T-cell (primary cell): ENCODE measurements around the gene ADAMTS12. TPM values are rescaled to one million over a fixed set of nuclear protein-coding genes. Genes with fewer than 3 reads are reported as not detected.
"Not testable (repeated sequence)": the region's sequence is repeated elsewhere in the genome, so short reads cannot be mapped to it uniquely, and the experiment has no call there.

Experiments
- ATAC-seq, 4 experiments: fragments of 200-7000 bp in 3 of 4; fragments of 150-1000 bp in 1 of 4; cut with Tn5 transposase; replicated peaks in 1 of 4; 1 replicate in 3 of 4; 2 replicates in 1 of 4; pipeline ENCODE4 v1.10.0; 2021; ENCODE audit warnings: moderate library complexity in 3 of 4, mild to moderate bottlenecking in 2 of 4, moderate number of reproducible peaks in 1 of 4
- CTCF ChIA-PET, 2 donors: fragments of 300-600 bp; sonication (Branson Sonifier 250); formaldehyde crosslinking; loops; one replicate each; lab custom pipeline; 2022; ENCODE audit warnings: antibody characterized with exemption in 2 of 2; lab: Charles Lee
- POLR2A ChIA-PET, 2 donors: fragments of 300-600 bp; sonication (Branson Sonifier 250); formaldehyde crosslinking; loops; one replicate each; lab custom pipeline; 2022; ENCODE audit warnings: antibody characterized with exemption in 2 of 2; lab: Charles Lee
- DNase-seq, 35 experiments: peaks; one replicate each; pipeline versions ENCODE4 v3.0.0 to v3.0.0-alpha.2; 2013 to 2023
- H3K27ac ChIP-seq: one replicate; pipeline ENCODE4 v1.5.1; 2013; ENCODE audit warnings: low read length
- H3K27me3 ChIP-seq, 2 experiments: replicated peaks in 1 of 2; 1 replicate in 1 of 2; 2 replicates in 1 of 2; pipeline versions ENCODE4 v1.6.1 to v1.7.0; 2013; ENCODE audit warnings: low read length in 1 of 2, mixed read lengths in 1 of 2; ENCODE audit not compliant: control insufficient read depth in 2 of 2, insufficient read depth in 2 of 2; ENCODE audit errors: extremely low read depth in 1 of 2
- H3K36me3 ChIP-seq, 2 donors: 1 replicate in 1 of 2; 2 replicates in 1 of 2; pipeline versions ENCODE4 v1.6.1 to v1.7.0; 2013; ENCODE audit warnings: low read length in 1 of 2; ENCODE audit not compliant: control insufficient read depth in 2 of 2, insufficient read depth in 1 of 2; ENCODE audit errors: extremely low read depth in 1 of 2
- H3K4me1 ChIP-seq, 2 experiments: 1 replicate in 1 of 2; 2 replicates in 1 of 2; pipeline versions ENCODE4 v1.6.1 to v1.7.0; 2013; ENCODE audit warnings: low read length in 2 of 2, mixed read lengths in 1 of 2; ENCODE audit not compliant: insufficient read depth in 2 of 2, control insufficient read depth in 1 of 2; ENCODE audit errors: extremely low read depth in 1 of 2
- H3K4me3 ChIP-seq, 2 donors: 1 replicate in 1 of 2; 2 replicates in 1 of 2; pipeline versions ENCODE4 v1.5.1 to v1.7.0; 2013; ENCODE audit warnings: mild to moderate bottlenecking in 2 of 2, low read length in 1 of 2, moderate library complexity in 1 of 2; ENCODE audit not compliant: control insufficient read depth in 1 of 2; ENCODE audit errors: extremely low read depth in 1 of 2
- H3K9me3 ChIP-seq: 2 replicates; pipeline ENCODE4 v1.7.0; 2013
- H3K27ac Mint-ChIP-seq, 2 donors: one replicate each; pipeline ENCODE4 v1.8.0; 2020 to 2021; ENCODE audit warnings: mild to moderate bottlenecking in 2 of 2, mixed read lengths in 2 of 2
- H3K27me3 Mint-ChIP-seq, 2 donors: one replicate each; pipeline ENCODE4 v1.8.0; 2021 to 2022; ENCODE audit warnings: mixed read lengths in 2 of 2
- H3K36me3 Mint-ChIP-seq: one replicate; pipeline ENCODE4 v1.8.0; 2021; ENCODE audit warnings: mixed read lengths
- H3K4me1 Mint-ChIP-seq, 3 donors: one replicate each; pipeline ENCODE4 v1.8.0; 2020 to 2022; ENCODE audit warnings: mixed read lengths in 3 of 3, mild to moderate bottlenecking in 1 of 3
- H3K4me3 Mint-ChIP-seq, 3 donors: one replicate each; pipeline ENCODE4 v1.8.0; 2020 to 2022; ENCODE audit warnings: mild to moderate bottlenecking in 3 of 3, mixed read lengths in 3 of 3, moderate library complexity in 3 of 3
- H3K9me3 Mint-ChIP-seq, 3 donors: one replicate each; pipeline ENCODE4 v1.8.0; 2020 to 2022; ENCODE audit warnings: mixed read lengths in 3 of 3
- WGBS: methylation state at CpG from one replicate; pipeline ENCODE4 v1.1.5; 2013; ENCODE audit warnings: missing lambda C conversion rate; ENCODE audit not compliant: insufficient coverage; 5-methylcytosine and 5-hydroxymethylcytosine counted together
- total RNA-seq, 35 experiments: library from RNA in 6 of 35; stranded (reverse) in 6 of 35; fragments of 120-200 nt in 1 of 35; gene quantifications; one replicate each; pipeline versions ENCODE4 v1.2.1 to v1.2.4 and lab custom pipeline; 2013 to 2026

The ADAMTS12 gene
- total RNA-seq, 5 donors from 2014 or later (not counting 1 experiment from before 2014, with no cell fraction given): 0.03 TPM; not detected in 4

- H3K27me3 ChIP-seq: peaks cover 0 to 12% of the 10 kb centered on the region in 2 experiments
- H3K4me1 ChIP-seq, CTCF ChIA-PET, H3K36me3 Mint-ChIP-seq, DNase-seq, H3K9me3 Mint-ChIP-seq, H3K4me1 Mint-ChIP-seq, POLR2A ChIA-PET, H3K27ac ChIP-seq, H3K4me3 ChIP-seq, H3K9me3 ChIP-seq, ATAC-seq, H3K4me3 Mint-ChIP-seq, H3K36me3 ChIP-seq: not testable (repeated sequence)
- H3K27me3 Mint-ChIP-seq: peaks cover 12 to 21% of the 10 kb centered on the region in 2 donors
- WGBS: 72% methylated on average over 2 of the region's 10 CpGs
- H3K27ac Mint-ChIP-seq: peak overlapping the region in 1 of 2 donors; percentile 38
Measured at GRCh38 chr5:33539790-33540189, 352.0 kb downstream of the ADAMTS12 start.

DNA sequence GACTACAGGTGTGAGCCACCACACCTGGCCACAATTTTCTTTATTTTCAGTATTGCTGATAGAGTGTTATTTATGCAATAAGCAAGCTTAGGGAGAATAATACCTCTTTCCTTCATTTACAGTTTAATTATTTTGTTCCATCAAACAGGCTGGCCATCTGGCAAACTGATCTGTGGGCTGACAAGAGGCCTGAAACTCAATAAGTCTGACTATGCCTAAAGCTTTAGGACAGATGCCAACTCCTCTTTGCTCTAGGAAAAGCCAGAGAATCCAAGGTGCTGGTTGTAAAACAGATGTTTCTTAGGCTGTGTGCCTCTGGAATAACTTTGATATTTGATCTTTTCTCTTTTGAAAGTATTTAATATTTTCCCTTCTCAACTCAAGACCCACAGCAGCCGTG lies 352.6 kb downstream of the ADAMTS12 start:
- H3K27ac Mint-ChIP-seq: no peak overlapping the region

DNA sequence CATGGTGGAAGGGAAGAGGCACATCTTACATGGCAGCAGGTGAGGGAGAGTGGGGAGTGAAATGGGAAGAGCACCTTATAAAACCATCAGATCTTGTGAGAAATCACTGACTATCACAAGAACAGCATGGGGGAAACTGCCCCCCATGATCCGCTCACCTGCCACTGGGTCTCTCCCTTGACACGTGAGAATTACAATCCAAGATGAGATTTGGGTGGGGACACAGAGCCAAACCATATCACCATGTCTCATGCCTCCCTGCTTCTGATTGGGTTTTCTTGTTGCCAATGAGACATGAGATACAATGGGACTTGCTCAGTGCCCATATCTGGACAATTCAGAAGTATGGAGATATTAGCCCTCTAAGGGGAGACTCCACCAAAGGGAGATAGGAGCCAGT lies 353.6 kb downstream of the ADAMTS12 start:
- Mint-ChIP-seq H3K9me3 (no peaks in the 10 kb centered on the region), H3K36me3 (no peaks in the 10 kb centered on the region), H3K27ac (no peak overlapping the region), H3K27me3 (peaks cover 12 to 21% of the 10 kb centered on the region in 2 donors), H3K4me1 (no peaks in the 10 kb centered on the region), H3K4me3 (no peak overlapping the region)
- Histone ChIP-seq H3K9me3 (no peaks in the 10 kb centered on the region), H3K27me3 (peaks cover 0 to 14% of the 10 kb centered on the region in 2 experiments), H3K36me3 (no peaks in the 10 kb centered on the region), H3K4me3 (no peak overlapping the region), H3K27ac (no peak overlapping the region), H3K4me1 (no peaks in the 10 kb centered on the region)
- 79% methylated on average over 2 of the region's 2 CpGs for WGBS
- DNase-seq: no peak
- ATAC-seq: no peak
- CTCF ChIA-PET: no interaction called here
- POLR2A ChIA-PET: no interaction called here

More for the DNA sequence above, 352.6 kb downstream of the ADAMTS12 start:
- CTCF ChIA-PET: no interaction called here
- Histone ChIP-seq H3K36me3 (no peaks in the 10 kb centered on the region), H3K9me3 (no peaks in the 10 kb centered on the region), H3K4me3 (no peak overlapping the region), H3K27ac (no peak overlapping the region), H3K27me3 (peaks cover 0 to 12% of the 10 kb centered on the region in 2 experiments), H3K4me1 (no peaks in the 10 kb centered on the region)
- POLR2A ChIA-PET: no interaction called here
- DNase-seq: no peak
- Mint-ChIP-seq H3K36me3 (no peaks in the 10 kb centered on the region), H3K4me1 (no peaks in the 10 kb centered on the region), H3K4me3 (no peak overlapping the region), H3K9me3 (no peaks in the 10 kb centered on the region), H3K27me3 (peaks cover 12 to 21% of the 10 kb centered on the region in 2 donors)
- no CpG with 5 or more reads among the region's 1 CpG for WGBS
- no peak for ATAC-seq

DNA sequence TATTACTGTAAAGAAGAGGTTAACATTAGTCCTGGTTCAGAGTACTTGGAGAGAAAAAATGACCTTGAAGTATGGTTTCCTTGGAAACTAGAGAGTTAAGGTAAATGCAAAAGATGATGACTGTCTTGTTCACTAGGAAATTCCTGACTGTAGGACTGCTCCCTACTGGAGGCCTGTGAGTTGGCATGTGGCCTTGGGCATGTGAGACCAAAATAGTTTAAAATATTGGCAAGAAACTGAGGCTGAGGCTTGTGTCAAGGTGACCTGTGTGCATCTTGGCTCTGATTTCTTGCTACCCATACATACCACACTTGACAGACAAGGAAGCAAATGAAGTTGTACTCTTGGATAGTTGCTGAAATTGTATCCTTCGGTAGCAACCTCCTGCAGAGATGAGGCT lies 354.6 kb downstream of the ADAMTS12 start:
- CTCF ChIA-PET: no interaction called here
- Mint-ChIP-seq H3K9me3 (no peaks in the 10 kb centered on the region), H3K4me3 (no peak overlapping the region), H3K27me3 (peaks cover 12 to 21% of the 10 kb centered on the region in 2 donors), H3K4me1 (no peaks in the 10 kb centered on the region), H3K27ac (no peak overlapping the region), H3K36me3 (no peaks in the 10 kb centered on the region)
- Histone ChIP-seq H3K27me3 (peaks cover 0 to 14% of the 10 kb centered on the region in 2 experiments), H3K9me3 (no peaks in the 10 kb centered on the region), H3K4me3 (no peak overlapping the region), H3K4me1 (no peaks in the 10 kb centered on the region), H3K36me3 (no peaks in the 10 kb centered on the region), H3K27ac (no peak overlapping the region)
- POLR2A ChIA-PET: no interaction called here
- DNase-seq (no peak), ATAC-seq (no peak)
- WGBS: 83% methylated on average over 1 of the region's 1 CpG

DNA sequence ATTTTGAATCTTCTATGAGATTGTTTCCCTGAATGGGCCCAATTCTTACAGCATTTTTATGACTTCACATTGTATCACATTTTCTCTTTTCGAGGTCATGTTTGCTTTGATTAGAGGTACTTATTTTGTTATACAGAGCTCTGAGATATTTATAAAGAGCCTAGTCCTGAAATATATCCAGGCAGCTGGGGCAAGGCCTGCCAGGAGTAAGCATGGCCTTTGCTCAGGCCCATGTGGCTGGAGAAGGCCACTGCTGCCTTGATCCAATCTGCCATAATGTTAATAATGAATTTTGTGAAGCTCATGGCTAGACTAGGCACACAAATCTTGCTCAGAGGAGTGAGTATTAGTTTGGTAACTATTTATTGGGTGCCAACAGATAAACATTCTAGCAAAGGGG lies 355.0 kb downstream of the ADAMTS12 start:
- POLR2A ChIA-PET: no interaction called here
- ATAC-seq (no peak), DNase-seq (no peak)
- H3K27ac ChIP-seq: no peak overlapping the region
- Mint-ChIP-seq H3K36me3 (no peaks in the 10 kb centered on the region), H3K9me3 (no peaks in the 10 kb centered on the region), H3K4me1 (no peaks in the 10 kb centered on the region), H3K27me3 (peaks cover 12 to 20% of the 10 kb centered on the region in 2 donors), H3K4me3 (no peak overlapping the region), H3K27ac (no peak overlapping the region)
- H3K27me3 ChIP-seq: peaks cover 0 to 14% of the 10 kb centered on the region in 2 experiments
- no CpG with 5 or more reads among the region's 1 CpG for WGBS
- no peaks in the 10 kb centered on the region for H3K36me3 ChIP-seq
- no peaks in the 10 kb centered on the region for H3K4me1 ChIP-seq
- no peaks in the 10 kb centered on the region for H3K9me3 ChIP-seq
- CTCF ChIA-PET: no interaction called here
- H3K4me3 ChIP-seq: no peak overlapping the region

DNA sequence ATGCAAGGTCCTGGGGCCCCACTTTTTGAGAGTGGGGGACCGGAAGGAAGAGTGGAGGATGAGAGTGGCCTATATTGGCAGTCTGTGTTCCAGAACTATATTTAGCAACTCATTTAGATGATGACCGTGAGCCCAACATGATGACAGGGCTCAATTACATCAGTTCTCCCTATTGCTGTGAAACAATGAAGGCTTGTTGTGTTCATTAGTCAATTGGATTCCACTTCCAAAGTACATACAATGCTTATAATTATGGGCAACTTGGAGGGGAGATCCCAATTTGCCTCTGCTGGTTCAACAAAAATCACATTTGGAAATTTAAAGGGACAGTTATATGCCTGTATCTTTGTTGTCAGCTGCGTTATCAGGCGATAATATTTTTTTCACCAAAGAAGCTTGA lies 360.0 kb downstream of the ADAMTS12 start:
- no peaks in the 10 kb centered on the region for H3K4me1 ChIP-seq
- no peaks in the 10 kb centered on the region for H3K36me3 Mint-ChIP-seq
- no peak for DNase-seq
- peaks cover 0 to 6% of the 10 kb centered on the region in 2 experiments for H3K27me3 ChIP-seq
- no peaks in the 10 kb centered on the region for H3K9me3 Mint-ChIP-seq
- H3K9me3 ChIP-seq: no peaks in the 10 kb centered on the region
- 60% methylated on average over 1 of the region's 4 CpGs for WGBS
- no peaks in the 10 kb centered on the region for H3K4me1 Mint-ChIP-seq
- CTCF ChIA-PET: no interaction called here
- POLR2A ChIA-PET: interaction anchor here in 1 of 2 donors (0.6 kb wide), 1 partner anchor 839 kb away, joined by 4 read pairs; no protein-coding TSS in a partner anchor
- no peak overlapping the region for H3K27ac ChIP-seq
- no peaks in the 10 kb centered on the region for H3K36me3 ChIP-seq
- H3K4me3 Mint-ChIP-seq: no peak overlapping the region
- no peak overlapping the region for H3K4me3 ChIP-seq
- ATAC-seq: no peak
- H3K27ac Mint-ChIP-seq: no peak overlapping the region
- peaks cover 4 to 11% of the 10 kb centered on the region in 2 donors for H3K27me3 Mint-ChIP-seq

- Mint-ChIP-seq H3K4me1 (no peaks in the 10 kb centered on the region), H3K36me3 (no peaks in the 10 kb centered on the region), H3K9me3 (no peaks in the 10 kb centered on the region), H3K4me3 (no peak overlapping the region), H3K27ac (no peak overlapping the region), H3K27me3 (peaks cover 4 to 6% of the 10 kb centered on the region in 2 donors)
- Histone ChIP-seq H3K4me1 (no peaks in the 10 kb centered on the region), H3K27me3 (peaks cover 0 to 5% of the 10 kb centered on the region in 2 experiments), H3K9me3 (no peaks in the 10 kb centered on the region), H3K36me3 (no peaks in the 10 kb centered on the region), H3K4me3 (no peak overlapping the region), H3K27ac (no peak overlapping the region)
- 92% methylated on average over 3 of the region's 3 CpGs for WGBS
- DNase-seq: no peak
- ChIA-PET CTCF (no interaction called here), POLR2A (no interaction called here)
- no peak for ATAC-seq
Measured at GRCh38 chr5:33531037-33531298, 360.8 kb downstream of the ADAMTS12 start.
